H9 (cell line): ENCODE results near the gene SPATA46. TPM values are rescaled to one million over a fixed set of nuclear protein-coding genes. Genes with fewer than 3 reads are reported as not detected.

Experiments used
- DNase-seq: peaks from one replicate; pipeline ENCODE4 v3.0.0-alpha.2; 2017
- H2AFZ ChIP-seq: one replicate; pipeline ENCODE4 v1.6.1; 2013; ENCODE audit warnings: mild to moderate bottlenecking, low read length, control low read depth, moderate library complexity
- H2AK5ac ChIP-seq: 2 replicates; pipeline ENCODE4 v1.6.1; 2013; ENCODE audit warnings: low read length, control low read depth, mixed read lengths; ENCODE audit not compliant: insufficient read length
- H2BK120ac ChIP-seq: one replicate; pipeline ENCODE4 v1.6.1; 2013; ENCODE audit warnings: low read depth, mild to moderate bottlenecking, low read length, control low read depth, inconsistent platforms; ENCODE audit not compliant: poor library complexity, severe bottlenecking
- H2BK12ac ChIP-seq: 2 replicates; pipeline ENCODE4 v1.6.1; 2013; ENCODE audit warnings: low read length, control low read depth, mixed read lengths, low read depth; ENCODE audit not compliant: insufficient read length
- H2BK15ac ChIP-seq: 2 replicates; pipeline ENCODE4 v1.6.1; 2013; ENCODE audit warnings: low read depth, low read length, control low read depth
- H2BK20ac ChIP-seq: one replicate; pipeline ENCODE4 v1.6.1; 2013; ENCODE audit warnings: low read depth, mild to moderate bottlenecking, low read length, control low read depth, inconsistent platforms; ENCODE audit not compliant: poor library complexity, severe bottlenecking
- H2BK5ac ChIP-seq: 2 replicates; pipeline ENCODE4 v1.6.1; 2013; ENCODE audit warnings: low read length, control low read depth, mixed read lengths; ENCODE audit not compliant: insufficient read length
- H3K14ac ChIP-seq: 2 replicates; pipeline ENCODE4 v1.6.1; 2013; ENCODE audit warnings: low read length, control low read depth; ENCODE audit not compliant: insufficient read depth
- H3K18ac ChIP-seq: 2 replicates; pipeline ENCODE4 v1.6.1; 2013; ENCODE audit warnings: low read depth, mild to moderate bottlenecking, mixed read lengths, low read length, control low read depth; ENCODE audit not compliant: insufficient read length
- H3K23ac ChIP-seq: 2 replicates; pipeline ENCODE4 v1.6.1; 2013; ENCODE audit warnings: low read length, control low read depth, mixed read lengths, low read depth; ENCODE audit not compliant: insufficient read length
- H3K23me2 ChIP-seq: 2 replicates; pipeline ENCODE4 v1.6.1; 2013; ENCODE audit warnings: low read depth, mild to moderate bottlenecking, mixed read lengths, low read length, control low read depth; ENCODE audit not compliant: insufficient read length, poor library complexity, severe bottlenecking
- H3K27ac ChIP-seq: 2 replicates; pipeline ENCODE4 v1.5.1; 2013; ENCODE audit warnings: low read length, control low read depth, mixed read lengths, low read depth; ENCODE audit not compliant: insufficient read length
- H3K27me3 ChIP-seq: 2 replicates; pipeline ENCODE4 v1.6.1; 2013; ENCODE audit warnings: low read length, control low read depth, inconsistent platforms; ENCODE audit not compliant: insufficient read depth
- H3K4ac ChIP-seq: 2 replicates; pipeline ENCODE4 v1.6.1; 2013; ENCODE audit warnings: low read depth, mild to moderate bottlenecking, control low read depth, inconsistent platforms, low read length, moderate library complexity
- H3K4me1 ChIP-seq: 2 replicates; pipeline ENCODE4 v1.6.1; 2013; ENCODE audit warnings: low read length, control low read depth, inconsistent platforms; ENCODE audit not compliant: insufficient read depth
- H3K4me2 ChIP-seq: 2 replicates; pipeline ENCODE4 v1.6.1; 2013; ENCODE audit warnings: low read length, control low read depth, mixed read lengths; ENCODE audit not compliant: insufficient read length, insufficient read depth
- H3K56ac ChIP-seq: 2 replicates; pipeline ENCODE4 v1.6.1; 2013; ENCODE audit warnings: low read depth, mild to moderate bottlenecking, mixed read lengths, low read length, control low read depth; ENCODE audit not compliant: insufficient read length
- H3K79me1 ChIP-seq: 2 replicates; pipeline ENCODE4 v1.6.1; 2013; ENCODE audit warnings: low read depth, mild to moderate bottlenecking, moderate library complexity, low read length, control low read depth, inconsistent platforms; ENCODE audit not compliant: insufficient read depth, poor library complexity, severe bottlenecking
- H3K79me2 ChIP-seq: 2 replicates; pipeline ENCODE4 v1.6.1; 2013; ENCODE audit warnings: low read length, control low read depth, inconsistent platforms; ENCODE audit not compliant: insufficient read depth
- H3K9ac ChIP-seq: 2 replicates; pipeline ENCODE4 v1.6.1; 2013; ENCODE audit warnings: low read length, control low read depth, mixed read lengths; ENCODE audit not compliant: insufficient read length; ENCODE audit errors: extremely low read depth
- H3K9me3 ChIP-seq: one replicate; pipeline ENCODE4 v1.6.1; 2013; ENCODE audit warnings: low read depth, low read length, inconsistent platforms; ENCODE audit not compliant: control insufficient read depth
- H3T11ph ChIP-seq: one replicate; pipeline ENCODE4 v1.6.1; 2013; ENCODE audit warnings: mild to moderate bottlenecking, low read length, control low read depth, inconsistent platforms
- H4K20me1 ChIP-seq: one replicate; pipeline ENCODE4 v1.6.1; 2013; ENCODE audit not compliant: control insufficient read depth, insufficient read length, insufficient read depth
- H4K5ac ChIP-seq: 2 replicates; pipeline ENCODE4 v1.6.1; 2013; ENCODE audit warnings: low read depth, mild to moderate bottlenecking, mixed read lengths, low read length, control low read depth; ENCODE audit not compliant: insufficient read length
- H4K8ac ChIP-seq: replicated peaks from 2 replicates; pipeline ENCODE4 v1.6.1; 2013; ENCODE audit warnings: low read length, control low read depth, mixed read lengths, low read depth; ENCODE audit not compliant: insufficient read length
- H4K91ac ChIP-seq: 2 replicates; pipeline ENCODE4 v1.6.1; 2013; ENCODE audit warnings: low read depth, mild to moderate bottlenecking, moderate library complexity, mixed read lengths, low read length, control low read depth; ENCODE audit not compliant: insufficient read length
- H3K27ac Mint-ChIP-seq, 3 experiments: 2 replicates in 2 of 3; 3 replicates in 1 of 3; pipeline ENCODE4 v1.8.0; 2020 to 2021; ENCODE audit warnings: mixed read lengths in 3 of 3, mild to moderate bottlenecking in 1 of 3, moderate library complexity in 1 of 3
- H3K27me3 Mint-ChIP-seq: 2 replicates; pipeline ENCODE4 v1.8.0; 2021; ENCODE audit warnings: low read depth, mild to moderate bottlenecking, moderate library complexity, mixed read lengths
- H3K36me3 Mint-ChIP-seq, 3 experiments: 2 replicates in 2 of 3; 3 replicates in 1 of 3; pipeline ENCODE4 v1.8.0; 2020 to 2021; ENCODE audit warnings: low read depth in 3 of 3, mixed read lengths in 3 of 3; ENCODE audit not compliant: insufficient read depth in 1 of 3
- H3K4me1 Mint-ChIP-seq, 2 experiments: 2 replicates each; pipeline ENCODE4 v1.8.0; 2020; ENCODE audit warnings: mixed read lengths in 2 of 2
- H3K4me3 Mint-ChIP-seq, 2 experiments: 2 replicates in 1 of 2; 3 replicates in 1 of 2; pipeline ENCODE4 v1.8.0; 2020 to 2021; ENCODE audit warnings: mild to moderate bottlenecking in 2 of 2, mixed read lengths in 2 of 2, moderate library complexity in 1 of 2
- H3K9me3 Mint-ChIP-seq, 2 experiments: 2 replicates in 1 of 2; 3 replicates in 1 of 2; pipeline ENCODE4 v1.8.0; 2020; ENCODE audit warnings: mild to moderate bottlenecking in 2 of 2, mixed read lengths in 2 of 2, moderate library complexity in 1 of 2
- CTCF ChIP-seq: fragments of 200-600 bp; sonication (generic); conservative IDR thresholded peaks from 3 replicates; pipeline ENCODE4 v1.8.0; 2021; ENCODE audit warnings: antibody characterized with exemption, mild to moderate bottlenecking
- WGBS: extraction: QIAGEN DNeasy Blood & Tissue Kit; methylation state at CpG from one replicate; pipeline ENCODE4 v1.1.7; 2013; ENCODE audit warnings: missing lambda C conversion rate, low lambda C conversion rate, mixed read lengths; ENCODE audit not compliant: insufficient read length; ENCODE audit errors: extremely low coverage; 5-methylcytosine and 5-hydroxymethylcytosine counted together
- total RNA-seq: library from RNA; stranded (reverse); gene quantifications from 2 replicates; pipeline ENCODE4 v1.2.1, GENCODE V29; 2021

SPATA46 gene
- total RNA-seq, 1 experiment from 2014 or later, result not detected

- no peak overlapping the region for H3K27ac Mint-ChIP-seq
- Histone ChIP-seq H2AK5ac (no peak overlapping the region), H3K27me3 (no peaks in the 10 kb centered on the region), H4K5ac (no peak overlapping the region), H2BK5ac (no peak overlapping the region), H3K79me1 (no peaks in the 10 kb centered on the region), H4K20me1 (no peaks in the 10 kb centered on the region), H3K23me2 (no peaks in the 10 kb centered on the region), H2BK120ac (no peak overlapping the region), H2BK12ac (no peak overlapping the region), H4K91ac (no peak overlapping the region), H3K18ac (no peak overlapping the region), H3T11ph (no peak overlapping the region), H3K27ac (no peak overlapping the region), H3K14ac (no peak overlapping the region), H3K9ac (no peak overlapping the region), H3K23ac (no peak overlapping the region), H3K56ac (no peak overlapping the region), H2AFZ (no peak overlapping the region), H3K4me1 (no peaks in the 10 kb centered on the region), H3K4me2 (no peak overlapping the region), H3K4ac (no peak overlapping the region), H3K79me2 (no peaks in the 10 kb centered on the region), H3K9me3 (no peaks in the 10 kb centered on the region), H2BK20ac (no peak overlapping the region), H4K8ac (no peak overlapping the region), H2BK15ac (no peak overlapping the region)
- no peak for TF ChIP-seq CTCF
- DNase-seq, result no peak
- H3K4me3 Mint-ChIP-seq, result no peak overlapping the region
- H3K9me3 Mint-ChIP-seq, result no peaks in the 10 kb centered on the region
- WGBS, result no CpG with 5 or more reads among the region's 9 CpGs
- H3K36me3 Mint-ChIP-seq, result peaks cover 2 to 10% (median 3%) of the 10 kb centered on the region in 3 experiments; a peak in 4 of 7 replicates
- no peaks in the 10 kb centered on the region for H3K27me3 Mint-ChIP-seq
- peaks cover 0 to 7% of the 10 kb centered on the region in 2 experiments; a peak in 2 of 4 replicates for H3K4me1 Mint-ChIP-seq
These were observed 10.0 kb downstream of the SPATA46 start for GRCh38 chr1:162366671-162367070.
